NOMO-1 (cell line): ENCODE data around the gene MAN1A1.

Source experiments
- DNase-seq, 2 experiments: peaks; one replicate each; lab custom pipeline; 2025; ENCODE audit not compliant: unreplicated experiment in 2 of 2; lab: John Stamatoyannopoulos, UW

Gene MAN1A1

GRCh38 chr6:119128252-119128912, 221.2 kb downstream of the MAN1A1 start:
- DNase-seq: no peak

DNA sequence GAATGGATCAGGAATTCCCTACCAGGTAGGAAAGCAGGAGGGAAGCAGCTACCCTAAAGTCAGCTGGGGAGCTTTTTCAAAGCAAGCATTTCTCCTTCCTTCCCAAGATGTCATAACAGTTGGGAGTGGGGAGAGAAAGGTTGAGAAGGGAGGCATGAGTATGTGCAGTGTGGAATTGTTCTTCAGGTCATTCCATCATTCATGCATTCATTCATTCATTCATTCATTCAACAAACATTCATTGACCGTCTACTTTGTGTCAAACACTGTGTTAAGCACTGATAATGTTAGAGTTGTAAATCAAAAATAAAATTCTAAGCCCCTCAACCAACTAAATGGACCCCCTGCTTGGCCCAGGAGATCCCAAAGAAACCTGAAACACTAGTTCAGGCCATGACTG, 221.9 kb downstream of the MAN1A1 start:
- no peak for DNase-seq
